GM23248 (cell line): Measurements from ENCODE around the gene MS4A6E. TPM values are rescaled to one million over a fixed set of nuclear protein-coding genes. Genes with fewer than 3 reads are reported as not detected.

Experiments
- DNase-seq: peaks from one replicate; pipeline ENCODE4 v3.0.0-alpha.2; 2015
- H2AFZ ChIP-seq: fragments of 200-600 bp; sonication (generic); 2 replicates; pipeline ENCODE4 v1.6.1; 2016; ENCODE audit warnings: antibody characterized with exemption
- H3F3A ChIP-seq: fragments of 200-600 bp; sonication (generic); 2 replicates; pipeline ENCODE4 v1.6.1; 2016; ENCODE audit warnings: mild to moderate bottlenecking, antibody characterized with exemption, mixed run types; ENCODE audit not compliant: insufficient read depth
- H3K27ac ChIP-seq: fragments of 200-600 bp; sonication (generic); 2 replicates; pipeline ENCODE4 v1.5.1; 2016; ENCODE audit warnings: mild to moderate bottlenecking
- H3K27me3 ChIP-seq: fragments of 200-600 bp; sonication (generic); replicated peaks from 2 replicates; pipeline ENCODE4 v1.6.1; 2016; ENCODE audit warnings: mild to moderate bottlenecking; ENCODE audit not compliant: insufficient read depth
- H3K36me3 ChIP-seq: fragments of 200-600 bp; sonication (generic); 2 replicates; pipeline ENCODE4 v1.6.1; 2016; ENCODE audit warnings: low read depth, mild to moderate bottlenecking
- H3K4me1 ChIP-seq: fragments of 200-600 bp; sonication (generic); 2 replicates; pipeline ENCODE4 v1.6.1; 2016; ENCODE audit warnings: mild to moderate bottlenecking; ENCODE audit not compliant: insufficient read depth
- H3K4me2 ChIP-seq: fragments of 200-600 bp; sonication (generic); one replicate; pipeline ENCODE4 v1.6.1; 2016; ENCODE audit warnings: mild to moderate bottlenecking; ENCODE audit not compliant: unreplicated experiment
- H3K4me3 ChIP-seq: fragments of 200-600 bp; sonication (generic); 2 replicates; pipeline ENCODE4 v1.5.1; 2016; ENCODE audit warnings: mild to moderate bottlenecking
- H3K79me2 ChIP-seq: fragments of 200-600 bp; sonication (generic); 2 replicates; pipeline ENCODE4 v1.6.1; 2016; ENCODE audit warnings: mild to moderate bottlenecking; ENCODE audit not compliant: insufficient read depth
- H3K9ac ChIP-seq: fragments of 200-600 bp; sonication (generic); 2 replicates; pipeline ENCODE4 v1.6.1; 2016; ENCODE audit warnings: mild to moderate bottlenecking
- H3K9me2 ChIP-seq: fragments of 200-600 bp; sonication (generic); 2 replicates; pipeline ENCODE4 v1.6.1; 2016; ENCODE audit warnings: mixed run types, mild to moderate bottlenecking, moderate library complexity; ENCODE audit not compliant: insufficient read depth
- H3K9me3 ChIP-seq: fragments of 200-600 bp; sonication (generic); one replicate; pipeline ENCODE4 v1.6.1; 2017; ENCODE audit warnings: low read depth
- H4K20me1 ChIP-seq: fragments of 200-600 bp; sonication (generic); 2 replicates; pipeline ENCODE4 v1.6.0; 2016; ENCODE audit not compliant: insufficient read depth
- EZH2 ChIP-seq: fragments of 200-600 bp; sonication (generic); IDR thresholded peaks from 2 replicates; pipeline ENCODE4 v1.6.1; 2018; ENCODE audit warnings: antibody characterized with exemption, mild to moderate bottlenecking; ENCODE audit not compliant: insufficient read depth, poor library complexity, severe bottlenecking
- EZH2phosphoT487 ChIP-seq: fragments of 200-600 bp; sonication (generic); IDR thresholded peaks from 2 replicates; pipeline ENCODE4 v1.6.1; 2018; ENCODE audit warnings: antibody characterized with exemption, moderate library complexity, mild to moderate bottlenecking, low read depth; ENCODE audit not compliant: insufficient read depth
- WGBS, 2 experiments: methylation state at CpG; one replicate each; pipeline ENCODE4 v1.1.6; 2015 to 2017; ENCODE audit warnings: low lambda C conversion rate in 2 of 2, low coverage in 1 of 2; ENCODE audit errors: missing lambda C conversion rate in 2 of 2; 5-methylcytosine and 5-hydroxymethylcytosine counted together
- in situ Hi-C: fragments of 300-500 bp; cut with MboI; formaldehyde crosslinking; loops from 2 replicates; pipeline ENCODE4 v1.15.0; 2020
- polyA plus RNA-seq: library from polyadenylated mRNA; unstranded; fragments of >200 nt; fragmentation: Nextera tagmentation; extraction: Ambion mirVana; gene quantifications from 2 replicates; pipeline ENCODE4 v1.2.1, GENCODE V29; 2016
- total RNA-seq: library from RNA; depleted of rRNA; stranded (reverse); fragments of >200 nt; shearing (Covaris generic); gene quantifications from 2 replicates; pipeline ENCODE4 v1.2.3, GENCODE V29; 2014

MS4A6E gene
- total and polyA plus RNA-seq, 2 experiments from 2014 or later, result not detected

DNA sequence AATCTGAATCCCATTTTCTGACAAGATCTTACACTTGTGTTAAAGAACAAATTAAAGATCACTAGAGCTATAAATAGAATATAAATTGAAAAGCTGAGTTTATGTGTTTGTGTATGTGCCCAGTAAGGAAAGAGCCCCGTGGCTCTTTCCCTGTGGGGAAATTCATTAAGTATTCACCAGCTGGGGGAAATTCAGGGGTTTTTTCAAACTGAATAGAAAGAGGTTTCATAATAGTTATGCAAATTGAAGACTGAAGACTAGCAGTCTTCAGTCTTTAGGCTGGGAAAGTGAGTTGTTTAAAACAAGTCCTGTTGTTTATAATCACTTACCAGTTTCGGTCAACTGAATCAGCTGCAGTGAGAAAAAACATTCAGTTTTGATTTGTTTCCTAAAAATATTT is 40.0 kb downstream of the MS4A6E start:
- Histone ChIP-seq H3K36me3 (no peaks in the 10 kb centered on the region), H3K4me2 (no peak overlapping the region), H3K9me2 (no peaks in the 10 kb centered on the region), H3F3A (no peaks in the 10 kb centered on the region), H3K27ac (no peak overlapping the region), H3K9ac (no peak overlapping the region), H3K4me1 (no peaks in the 10 kb centered on the region), H3K27me3 (no peaks in the 10 kb centered on the region), H3K4me3 (no peak overlapping the region), H3K79me2 (no peaks in the 10 kb centered on the region), H2AFZ (no peak overlapping the region), H3K9me3 (no peaks in the 10 kb centered on the region), H4K20me1 (no peaks in the 10 kb centered on the region)
- in situ Hi-C loops, result loop anchor here (10.0 kb wide), 1 partner anchor 248 kb away; no protein-coding TSS in a partner anchor
- DNase-seq, result no peak
- 17 to 20% methylated on average over 2 of the region's 2 CpGs for WGBS, 2 experiments
- TF ChIP-seq EZH2phosphoT487 (no peak), EZH2 (no peak)

DNA sequence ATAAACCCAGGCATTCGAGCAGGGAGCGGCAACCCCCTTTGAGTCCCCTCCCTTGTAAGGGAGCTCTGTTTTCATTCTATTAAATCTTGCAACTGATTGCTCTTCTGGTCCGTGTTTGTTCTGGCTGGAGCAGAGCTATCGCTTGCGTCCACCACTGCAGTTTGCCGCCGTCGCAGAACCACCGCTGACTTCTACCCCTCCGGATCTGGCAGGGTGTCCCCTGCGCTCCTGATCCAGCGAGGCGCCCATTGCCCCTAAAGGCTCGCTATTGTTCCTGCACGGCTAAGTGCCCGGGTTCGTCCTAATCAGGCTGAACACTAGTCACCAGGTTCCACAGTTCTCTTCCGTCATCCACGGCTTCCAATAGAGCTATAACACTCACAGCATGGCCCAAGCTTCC is 40.8 kb downstream of the MS4A6E start:
- Histone ChIP-seq H4K20me1 (no peaks in the 10 kb centered on the region), H3K4me2 (no peak overlapping the region), H3K9me2 (no peaks in the 10 kb centered on the region), H3K27me3 (no peaks in the 10 kb centered on the region), H3K9me3 (no peaks in the 10 kb centered on the region), H3K4me3 (no peak overlapping the region), H3K79me2 (no peaks in the 10 kb centered on the region), H3K27ac (no peak overlapping the region), H3K4me1 (no peaks in the 10 kb centered on the region), H3F3A (no peaks in the 10 kb centered on the region), H3K9ac (no peak overlapping the region), H3K36me3 (no peaks in the 10 kb centered on the region), H2AFZ (no peak overlapping the region)
- DNase-seq, result no peak
- 45 to 54% methylated on average over 19 of the region's 19 CpGs for WGBS, 2 experiments
- in situ Hi-C loops, result loop anchor here (10.0 kb wide), 1 partner anchor 247 kb away; no protein-coding TSS in a partner anchor
- TF ChIP-seq EZH2phosphoT487, result no peak

DNA sequence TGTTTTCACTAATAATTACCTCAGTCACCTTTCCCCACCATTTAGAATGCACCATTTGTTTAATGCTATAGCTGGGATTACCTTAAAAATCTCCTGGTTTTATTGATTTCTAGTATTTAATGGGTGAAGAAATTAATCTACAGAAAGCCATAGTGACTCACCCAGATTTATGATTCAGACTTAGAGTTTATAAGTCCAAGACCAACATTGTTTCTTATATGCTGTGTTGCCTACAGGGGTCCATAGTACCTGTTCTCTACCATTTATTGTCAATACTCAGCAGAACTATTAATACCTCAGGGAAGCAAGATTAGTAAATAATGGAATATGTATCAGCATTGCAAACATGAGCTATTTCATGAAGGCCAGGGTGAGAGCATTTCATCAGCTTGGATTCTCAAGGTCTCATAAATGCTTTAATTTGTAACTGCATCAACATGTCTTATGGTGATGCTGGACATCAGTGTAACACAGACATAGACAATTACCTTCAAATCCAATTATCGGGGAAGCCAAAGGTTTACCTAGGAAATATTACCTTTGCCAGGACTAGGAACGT is 43.3 kb downstream of the MS4A6E start:
- Histone ChIP-seq H3K27me3 (no peaks in the 10 kb centered on the region), H3K9ac (no peak overlapping the region), H2AFZ (no peak overlapping the region), H3K4me1 (no peaks in the 10 kb centered on the region), H3K36me3 (no peaks in the 10 kb centered on the region), H3K9me3 (no peaks in the 10 kb centered on the region), H4K20me1 (no peaks in the 10 kb centered on the region), H3K79me2 (no peaks in the 10 kb centered on the region), H3F3A (no peaks in the 10 kb centered on the region), H3K4me3 (no peak overlapping the region), H3K9me2 (no peaks in the 10 kb centered on the region), H3K27ac (no peak overlapping the region), H3K4me2 (no peak overlapping the region)
- DNase-seq, result no peak
- 19 to 22% methylated on average over 2 of the region's 2 CpGs for WGBS, 2 experiments
- in situ Hi-C loops, result no loop called here
- TF ChIP-seq EZH2 (no peak), EZH2phosphoT487 (no peak)

DNA sequence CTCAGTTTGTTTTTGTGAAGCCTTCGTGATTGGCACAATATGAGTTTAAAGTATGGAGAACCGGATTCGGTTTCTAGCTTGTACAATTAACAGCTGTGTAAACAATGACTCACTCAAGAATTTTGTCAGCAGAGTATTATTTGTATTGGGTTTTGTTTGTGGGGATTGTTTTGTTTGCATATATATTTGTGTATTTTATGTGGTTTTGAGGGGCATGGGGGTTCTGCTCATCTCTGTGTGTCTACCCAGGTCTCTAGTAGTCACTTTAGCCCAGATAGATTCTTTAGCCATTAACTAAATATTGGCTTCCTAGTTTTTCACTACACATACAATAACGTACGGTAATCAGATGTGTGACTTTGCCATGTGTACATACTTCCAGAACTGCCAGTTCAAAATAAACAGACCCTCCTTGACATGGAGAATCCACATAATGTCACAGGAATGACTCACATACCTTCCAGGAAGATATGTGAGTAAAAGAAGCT is 43.8 kb downstream of the MS4A6E start:
- TF ChIP-seq EZH2phosphoT487 (no peak), EZH2 (no peak)
- no peaks in the 10 kb centered on the region for H3K27me3 ChIP-seq
- WGBS, 2 experiments, result 6 to 10% methylated on average over 5 of the region's 5 CpGs
- in situ Hi-C loops, result no loop called here
- H3K9me3 ChIP-seq, result no peaks in the 10 kb centered on the region
- H3K4me2 ChIP-seq, result no peak overlapping the region
- H3K27ac ChIP-seq, result no peak overlapping the region
- peak; percentile 2 for DNase-seq
- H3K4me1 ChIP-seq, result no peaks in the 10 kb centered on the region
- H3K79me2 ChIP-seq, result no peaks in the 10 kb centered on the region
- no peaks in the 10 kb centered on the region for H4K20me1 ChIP-seq
- H3K36me3 ChIP-seq, result no peaks in the 10 kb centered on the region
- H3F3A ChIP-seq, result no peaks in the 10 kb centered on the region
- no peak overlapping the region for H3K4me3 ChIP-seq
- H3K9me2 ChIP-seq, result no peaks in the 10 kb centered on the region
- no peak overlapping the region for H2AFZ ChIP-seq
- no peak overlapping the region for H3K9ac ChIP-seq

DNA sequence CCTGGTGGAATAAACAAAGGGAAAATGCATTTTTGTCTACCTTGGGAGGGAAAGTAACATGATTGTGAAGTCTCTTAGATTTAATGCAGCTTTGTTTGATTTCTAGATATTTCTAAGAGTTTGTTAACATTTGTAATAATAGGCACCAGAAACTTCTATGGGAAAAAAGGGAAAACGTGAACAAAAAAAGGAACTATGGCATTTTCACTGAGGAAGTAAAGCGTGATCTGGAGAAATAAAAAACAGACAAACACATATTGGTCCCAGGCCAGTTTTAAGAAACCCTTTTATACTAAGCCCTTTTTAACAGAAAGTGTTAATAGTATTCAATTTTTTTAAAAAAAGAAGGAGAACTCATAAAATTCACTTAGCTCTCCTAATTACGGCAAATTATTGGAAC is 44.3 kb downstream of the MS4A6E start:
- H3K9me3 ChIP-seq, result no peaks in the 10 kb centered on the region
- 8 to 17% methylated on average over 3 of the region's 3 CpGs for WGBS, 2 experiments
- H3F3A ChIP-seq, result no peaks in the 10 kb centered on the region
- no peak for DNase-seq
- H4K20me1 ChIP-seq, result no peaks in the 10 kb centered on the region
- H3K4me1 ChIP-seq, result no peaks in the 10 kb centered on the region
- H3K27me3 ChIP-seq, result no peaks in the 10 kb centered on the region
- no peaks in the 10 kb centered on the region for H3K79me2 ChIP-seq
- H3K9ac ChIP-seq, result no peak overlapping the region
- H3K4me3 ChIP-seq, result no peak overlapping the region
- no peak overlapping the region for H3K27ac ChIP-seq
- TF ChIP-seq EZH2phosphoT487 (no peak), EZH2 (no peak)
- no peak overlapping the region for H3K4me2 ChIP-seq
- H2AFZ ChIP-seq, result no peak overlapping the region
- no peaks in the 10 kb centered on the region for H3K9me2 ChIP-seq
- in situ Hi-C loops, result no loop called here
- no peaks in the 10 kb centered on the region for H3K36me3 ChIP-seq
